CD4-positive, alpha-beta T cell treated with Interleukin-15 for 1 hour (primary cell): ENCODE results near the gene SRSF2.
"Not testable (repeated sequence)": the region's sequence is repeated elsewhere in the genome, so short reads cannot be mapped to it uniquely, and the experiment has no call there.

ENCODE experiments used
- DNase-seq: peaks from one replicate; pipeline ENCODE4 v3.0.0-alpha.2; 2020

SRSF2 gene

DNA sequence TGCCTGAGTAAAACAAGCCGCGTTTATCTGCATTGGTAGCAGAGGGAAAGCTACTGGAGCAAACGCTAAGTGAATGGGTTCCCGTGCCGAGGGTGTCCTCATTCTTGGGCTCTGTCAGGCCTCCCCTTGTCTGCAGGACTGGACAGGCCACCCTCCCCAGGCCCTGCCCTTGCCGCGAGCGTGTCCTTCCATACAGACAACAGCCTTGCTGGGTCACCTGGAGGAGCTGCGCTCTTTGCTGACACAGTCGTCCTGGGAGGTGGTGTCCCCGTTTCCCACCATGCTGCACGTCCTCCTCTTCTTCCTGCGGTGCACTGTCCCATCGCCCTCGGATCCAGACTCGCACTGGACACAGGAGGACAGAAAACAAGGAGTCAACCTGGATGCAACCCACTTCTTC lies 18.6 kb downstream of the SRSF2 start:
- no peak for DNase-seq

DNA sequence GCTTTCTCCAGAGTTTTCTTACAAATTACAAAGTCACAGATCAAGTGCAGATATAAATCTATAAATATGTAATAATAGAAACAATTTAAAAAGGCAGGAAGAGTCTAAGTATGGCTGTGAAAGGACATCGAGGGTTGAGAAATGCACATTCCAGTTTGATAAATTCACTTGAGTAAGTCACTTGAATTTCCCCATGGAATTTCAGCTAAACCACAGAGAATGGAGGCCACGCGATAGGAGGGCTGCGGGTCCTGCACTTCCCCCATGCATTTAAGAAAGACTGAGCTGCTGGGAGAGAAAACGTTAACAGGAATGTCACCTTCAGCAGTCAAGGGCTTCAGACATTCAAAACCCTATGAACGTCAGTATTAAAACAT lies 20.3 kb downstream of the SRSF2 start:
- DNase-seq = no peak

DNA sequence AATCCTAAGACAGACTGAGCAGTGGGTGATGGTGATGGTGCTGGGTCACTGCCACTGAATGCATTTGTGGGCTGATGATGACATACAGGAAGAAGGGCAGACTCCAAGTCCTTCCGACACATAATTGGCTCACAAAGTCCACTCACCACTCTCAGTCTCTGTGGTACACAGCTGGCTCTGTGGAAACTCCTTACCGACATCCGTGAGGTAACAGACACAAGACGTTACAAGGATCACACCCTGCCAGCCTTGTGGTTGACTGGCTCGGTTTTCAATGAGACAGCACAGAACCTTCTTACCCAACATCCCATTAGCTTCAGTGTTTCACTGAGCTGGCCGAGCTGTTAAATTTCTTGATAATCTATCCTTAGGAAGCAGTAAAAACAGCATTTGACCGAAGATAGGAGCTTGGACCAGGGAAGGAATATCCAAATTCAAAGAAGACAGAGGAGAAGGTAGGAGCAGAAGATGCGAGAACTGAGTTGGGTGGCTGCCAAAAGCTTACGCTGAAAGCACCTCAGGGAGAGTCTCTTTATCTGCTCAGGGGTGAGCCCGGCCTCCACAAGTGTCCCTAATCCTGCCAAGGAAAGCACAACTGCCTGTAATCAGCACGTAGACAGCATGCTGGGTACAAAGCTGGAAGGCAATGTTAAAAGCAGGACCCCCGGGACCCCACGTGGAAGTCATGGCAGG lies 20.8 kb downstream of the SRSF2 start:
- DNase-seq = peak; percentile 89

DNA sequence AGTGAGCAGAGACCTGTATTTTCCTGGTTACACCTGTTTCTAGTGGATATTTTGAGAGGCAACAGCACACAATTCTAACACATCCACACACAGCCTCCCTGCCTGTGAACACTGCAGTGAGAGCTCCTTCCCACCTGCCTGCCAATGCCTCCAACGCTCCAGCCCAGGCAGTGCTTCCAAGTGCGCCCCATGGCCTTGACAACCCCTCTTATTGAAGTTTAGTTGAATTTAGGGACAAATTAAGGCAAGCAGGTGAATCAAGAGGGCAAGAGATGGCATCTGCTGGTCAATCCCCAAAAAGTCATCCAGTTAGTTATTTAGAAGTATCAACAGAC lies 21.7 kb downstream of the SRSF2 start:
- no peak for DNase-seq

DNA sequence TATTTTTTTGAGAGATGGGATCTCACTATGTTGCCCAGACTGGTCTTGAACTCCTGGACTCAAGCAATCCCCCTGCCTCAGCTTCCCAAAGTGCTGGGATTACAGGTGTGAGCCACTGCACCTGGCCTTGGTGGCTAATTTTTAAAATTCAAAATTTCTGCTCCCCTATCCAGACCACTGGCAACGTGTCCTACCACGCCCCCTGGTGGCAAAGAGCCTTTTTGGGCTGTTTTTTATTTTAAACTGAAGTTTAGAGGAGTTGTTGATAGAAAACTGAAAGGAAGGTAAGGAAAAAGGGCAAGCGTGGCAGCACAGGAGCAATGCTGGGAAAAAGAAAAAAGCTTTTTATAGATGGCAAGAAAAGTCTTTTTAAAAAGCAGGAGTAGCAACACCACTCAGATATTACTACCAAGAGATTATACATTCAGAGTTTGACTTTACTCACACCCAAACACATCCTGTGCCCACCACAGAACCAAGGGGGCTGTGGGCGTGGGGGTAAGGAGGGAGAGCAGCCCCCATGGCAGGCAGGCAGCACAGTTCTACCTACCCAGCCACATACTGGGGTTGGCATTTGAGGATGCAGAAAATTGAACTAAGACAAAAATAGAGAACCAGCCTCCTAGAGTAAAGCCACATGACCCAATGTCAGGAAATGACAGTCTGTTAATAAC lies 22.2 kb downstream of the SRSF2 start:
- peak; percentile 60 for DNase-seq

DNA sequence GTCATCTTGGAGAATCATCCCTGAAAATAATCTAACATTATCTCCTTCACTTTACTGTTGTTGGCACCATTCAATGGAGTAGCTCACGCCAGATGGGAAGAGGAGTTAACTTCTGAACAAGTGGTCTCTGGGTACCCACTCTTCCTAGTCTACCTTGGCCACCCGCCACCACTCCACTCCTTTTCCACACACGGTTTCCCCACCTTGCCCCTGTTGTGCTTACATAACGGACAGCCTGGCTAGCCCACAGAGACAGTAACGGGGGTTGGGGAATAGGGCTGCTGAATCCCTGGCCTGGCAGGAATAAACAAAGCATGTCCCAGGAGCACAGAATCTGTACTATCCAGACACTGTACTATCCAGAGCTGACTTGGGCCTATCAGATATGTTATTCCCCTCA lies 22.8 kb downstream of the SRSF2 start:
- DNase-seq = no peak

DNA sequence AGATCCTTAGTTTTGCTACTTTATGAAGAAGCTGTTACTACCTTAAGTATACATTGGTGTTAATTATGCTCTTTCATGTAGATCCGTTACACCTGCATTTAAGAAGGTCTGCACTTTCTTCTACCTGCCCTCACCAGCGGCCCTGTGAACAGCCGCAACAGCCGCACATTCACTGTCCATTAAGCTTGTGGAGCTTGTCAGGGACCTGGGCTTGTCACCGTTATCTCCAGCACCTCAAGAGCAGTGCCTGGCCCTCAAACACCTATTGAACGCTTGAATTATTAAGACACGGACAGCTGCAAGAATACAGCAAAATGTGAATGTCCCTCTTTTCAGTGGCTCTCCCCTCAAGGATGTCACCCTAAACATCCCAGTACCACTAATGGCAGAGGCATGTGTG lies 23.4 kb downstream of the SRSF2 start:
- DNase-seq = no peak

DNA sequence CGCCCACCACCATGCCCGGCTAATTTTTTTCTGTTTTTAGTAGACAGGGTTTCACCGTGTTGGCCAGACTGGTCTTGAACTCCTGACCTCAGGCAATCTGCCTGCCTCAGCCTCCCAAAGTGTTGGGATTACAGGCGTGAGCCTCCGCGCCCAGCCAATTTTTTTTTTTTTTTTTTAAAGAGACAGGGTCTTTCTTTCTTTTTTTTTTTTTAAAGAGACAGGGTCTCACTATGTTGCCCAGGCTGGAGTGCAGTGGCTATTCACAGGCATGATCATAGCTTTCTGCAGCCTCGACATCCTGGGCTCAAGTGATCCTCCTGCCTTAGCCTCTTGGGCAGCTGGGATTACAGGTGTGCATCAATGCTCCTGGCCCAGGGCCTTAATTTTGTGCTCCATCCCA lies 24.8 kb downstream of the SRSF2 start:
- DNase-seq = not testable (repeated sequence)

DNA sequence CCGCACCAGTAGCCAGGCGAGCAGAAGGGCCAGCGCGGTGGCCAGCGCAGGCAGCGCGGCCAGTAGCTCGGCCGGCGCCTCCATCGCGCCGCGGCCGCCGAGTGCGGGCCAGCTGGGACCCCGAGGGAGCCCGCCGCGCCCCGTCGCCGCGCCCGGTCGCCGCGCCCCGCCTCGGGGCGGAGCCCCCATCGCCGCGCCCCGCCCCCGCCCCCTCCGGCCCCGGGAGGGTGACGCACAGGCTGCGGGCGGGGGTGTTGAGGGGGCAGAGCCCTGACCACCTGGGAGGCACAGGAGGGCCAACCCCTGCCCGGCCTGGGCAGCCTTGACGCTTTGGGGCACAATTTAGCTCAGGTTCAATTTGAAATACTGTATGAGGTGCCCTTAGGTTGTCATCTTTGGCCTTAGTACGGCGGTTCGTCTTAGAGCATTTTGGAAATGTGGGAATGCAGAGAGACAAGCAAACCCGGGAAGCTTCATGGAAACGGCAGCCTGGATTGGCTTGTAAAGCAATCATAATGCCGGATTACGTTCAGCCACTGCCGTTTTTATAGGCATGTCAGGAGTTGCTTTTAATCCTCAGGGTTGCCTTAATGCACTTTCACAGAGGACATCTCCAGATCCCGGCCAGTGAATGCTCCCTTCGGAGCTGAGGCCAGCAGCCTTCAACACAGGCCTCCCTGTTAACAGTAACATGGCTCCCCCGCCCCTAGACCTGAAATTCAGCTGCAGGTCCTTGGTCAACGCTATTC lies 26.1 kb downstream of the SRSF2 start, which contains the start of gene MXRA7:
Gene MXRA7, minus strand, starts transcription at position 103 of the 749 bp plus-strand sequence. Its CDS starts 19 bp downstream, at position 84.
- peak; percentile 63 for DNase-seq

DNA sequence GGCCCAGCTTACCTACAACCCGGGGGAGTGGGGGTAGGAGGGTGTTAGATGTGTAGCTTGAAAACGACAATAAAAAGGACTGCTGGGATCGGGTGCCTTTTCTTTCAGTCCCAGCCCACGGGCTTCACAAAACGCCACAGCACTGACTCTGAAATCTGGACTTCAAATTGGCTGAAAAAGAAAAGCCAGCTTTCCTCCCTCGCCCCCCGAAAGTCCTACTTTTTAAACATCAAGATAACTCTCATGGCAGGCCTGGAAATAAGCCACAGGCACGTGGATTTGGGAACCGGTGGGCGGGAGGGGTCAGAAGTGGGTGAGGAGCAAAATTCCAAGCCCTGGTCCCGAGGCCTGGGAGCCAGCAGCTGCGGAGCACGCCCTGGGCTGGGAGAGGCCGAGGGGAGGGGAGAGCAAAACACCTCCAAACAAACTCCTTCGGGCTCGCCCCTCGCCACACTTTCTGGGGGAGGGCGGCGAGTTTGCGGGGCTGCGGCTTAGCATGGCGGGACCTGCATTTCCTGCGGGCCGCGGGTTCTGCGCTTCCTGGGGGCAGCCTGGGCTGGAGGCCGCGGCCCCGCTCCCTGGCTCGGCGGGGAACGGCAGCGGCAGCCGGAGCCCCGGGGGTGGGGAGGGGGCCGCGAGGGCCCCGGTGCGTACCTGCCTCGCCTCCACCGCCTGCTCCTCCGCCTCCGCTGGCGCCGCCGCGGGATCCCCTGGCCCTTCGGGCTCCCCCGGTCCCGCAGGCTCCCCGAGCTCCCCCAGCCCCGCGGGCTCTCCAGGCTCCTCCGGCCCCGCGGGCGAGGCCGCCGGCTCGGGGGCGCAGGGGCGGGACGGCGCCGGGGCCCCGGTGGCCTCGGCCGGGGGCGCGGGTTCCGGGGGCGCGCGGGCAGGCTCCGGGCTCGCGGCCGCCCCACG lies 26.9 kb downstream of the SRSF2 start:
- not testable (repeated sequence) for DNase-seq

DNA sequence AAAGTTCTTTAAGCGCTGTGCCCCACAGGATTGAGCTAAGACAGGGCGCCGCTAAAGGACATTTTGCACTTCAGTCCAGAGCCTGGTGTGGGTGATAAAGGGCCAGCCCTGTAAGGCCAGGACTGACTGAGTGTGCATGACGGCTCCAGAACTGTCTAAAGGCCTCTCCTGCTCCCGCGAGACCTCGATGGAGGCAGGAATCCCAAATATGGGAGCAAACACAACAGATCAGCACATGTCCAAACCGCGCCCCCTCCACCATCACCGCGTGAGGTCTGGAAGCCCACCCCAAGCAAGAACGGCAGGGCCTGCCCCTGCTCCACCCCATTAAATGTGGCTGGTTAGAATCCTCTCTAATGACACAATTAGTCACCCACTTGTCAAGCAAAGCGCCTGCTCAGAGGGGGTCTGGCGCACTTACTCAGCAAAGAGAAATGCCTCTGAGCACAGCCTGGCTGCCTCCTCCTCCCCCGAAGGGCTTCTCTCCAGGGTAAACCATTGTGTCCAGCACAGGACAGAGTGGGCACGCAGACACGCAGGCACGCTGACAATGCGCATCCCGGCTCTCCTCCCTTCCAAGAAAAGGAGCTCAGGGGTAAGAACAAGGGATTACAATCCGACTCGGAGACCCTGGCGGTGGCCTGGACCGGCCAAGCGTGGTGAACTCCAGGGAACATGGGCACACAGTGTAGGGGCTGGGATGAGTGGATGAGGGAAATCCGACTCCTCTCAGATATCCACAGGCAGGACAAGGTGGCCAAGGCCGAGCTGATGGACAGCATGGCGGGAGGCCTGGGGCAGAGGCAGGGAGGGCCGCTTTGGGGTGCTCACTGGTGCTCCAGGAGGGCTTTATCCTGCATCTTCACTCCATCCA lies 27.8 kb downstream of the SRSF2 start:
- DNase-seq = no peak

DNA sequence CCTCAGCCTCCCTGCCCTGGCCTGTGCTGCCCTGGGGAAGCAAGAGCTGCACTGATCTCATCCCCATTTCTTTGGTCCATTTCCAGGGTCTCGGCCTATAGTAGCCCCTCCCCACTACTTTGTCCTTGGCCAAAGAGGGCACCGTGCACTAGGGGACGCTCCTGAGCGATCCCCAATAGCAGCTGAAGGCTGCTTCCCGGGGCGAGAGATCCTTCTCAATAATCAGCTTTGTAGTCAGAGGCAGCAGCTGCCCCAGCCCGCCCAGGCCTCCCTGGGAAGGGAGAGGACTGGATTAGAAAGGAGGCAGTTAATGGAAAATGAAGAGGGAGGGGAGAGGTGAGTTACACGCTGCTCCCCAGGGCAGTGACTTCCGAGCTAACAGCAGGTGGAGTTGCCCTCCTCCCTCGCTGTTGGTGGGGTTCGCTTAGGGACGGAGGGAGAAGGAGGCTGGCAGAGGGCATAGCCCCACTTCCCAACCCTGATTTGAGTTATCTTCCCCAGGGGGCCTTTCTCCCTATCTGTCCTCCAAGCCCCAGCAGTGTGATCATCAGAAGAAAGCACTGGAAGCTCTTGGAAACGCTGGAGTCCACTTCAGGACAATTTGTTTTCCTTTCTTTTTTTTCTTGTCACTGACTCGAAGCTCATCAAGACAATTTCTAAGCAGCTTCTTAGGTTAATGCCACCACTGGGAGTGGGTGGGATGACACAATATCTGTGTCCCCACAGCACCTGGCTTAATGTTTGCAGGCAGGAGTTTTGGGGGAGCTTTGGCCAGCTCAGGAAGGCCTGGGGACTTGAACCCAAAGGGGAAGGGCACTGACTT lies 28.9 kb downstream of the SRSF2 start:
- no peak for DNase-seq

DNA sequence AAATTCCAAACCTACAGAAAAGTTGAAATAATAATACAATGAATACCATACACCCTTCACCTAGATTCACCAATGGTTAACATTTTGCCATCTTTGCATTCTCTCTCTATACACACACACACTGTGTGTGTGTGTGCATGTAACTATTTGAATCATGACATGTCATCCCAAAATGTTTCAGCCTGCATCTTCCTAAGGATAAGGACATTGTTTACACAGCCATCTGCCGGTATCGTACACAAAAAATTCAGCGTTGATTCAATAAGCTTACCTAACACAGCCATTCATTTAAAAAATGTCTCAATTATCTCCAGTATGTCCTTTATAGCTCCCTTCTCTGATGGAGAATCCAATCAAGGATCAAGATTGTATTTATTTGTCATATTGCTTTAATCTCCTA lies 30.3 kb downstream of the SRSF2 start:
- no peak for DNase-seq

DNA sequence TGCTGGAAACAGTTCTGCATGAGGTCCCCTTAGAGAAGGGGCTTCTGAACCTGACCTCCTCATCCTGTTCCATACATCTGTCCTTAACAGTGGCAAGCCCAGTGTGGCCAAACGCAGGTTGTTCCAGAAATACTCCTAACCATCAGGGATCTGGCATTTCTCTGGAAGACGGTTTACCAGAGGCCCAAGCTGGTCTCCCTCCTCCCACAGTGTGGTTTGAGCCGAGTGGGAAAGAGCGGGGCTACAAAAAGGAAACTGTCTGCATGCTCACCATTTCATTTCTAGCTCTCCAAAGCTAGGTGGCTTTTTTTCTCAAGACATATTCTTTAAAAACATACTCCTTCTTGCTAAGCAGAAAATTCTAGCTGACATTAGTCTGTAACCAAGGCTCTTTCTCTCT lies 32.3 kb downstream of the SRSF2 start:
- no peak for DNase-seq

DNA sequence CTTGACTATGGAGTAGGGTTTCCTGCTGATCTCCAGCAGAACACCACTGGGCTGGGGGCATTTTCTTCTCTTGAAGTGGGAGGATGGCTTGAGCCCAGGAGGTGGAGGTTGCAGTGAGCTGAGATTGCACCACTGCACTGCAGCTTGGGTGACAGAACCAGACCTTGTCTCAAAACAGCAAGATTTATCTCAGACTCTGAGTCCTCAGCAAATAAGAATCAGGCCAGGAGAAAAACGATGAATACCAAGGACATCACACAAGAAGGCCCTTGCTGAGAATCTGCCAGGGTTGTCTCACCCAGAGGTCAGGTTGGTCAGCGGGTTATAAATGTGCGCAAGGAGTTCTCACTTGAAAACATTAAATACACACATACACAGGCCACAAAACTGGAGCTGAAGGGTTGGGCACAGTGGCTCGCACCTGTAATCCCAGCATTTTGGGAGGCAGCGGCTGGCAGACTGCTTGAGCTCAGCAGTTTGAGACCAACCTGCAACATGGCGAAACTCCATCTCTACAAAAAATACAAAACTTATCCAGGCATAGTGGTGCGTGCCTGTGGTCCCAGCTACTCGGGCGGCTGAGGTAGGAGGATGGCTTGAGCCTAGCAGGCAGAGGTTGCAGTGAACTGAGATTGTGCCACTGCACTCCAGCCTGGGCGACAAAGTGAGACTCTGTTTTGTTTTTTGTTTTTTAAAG lies 34.0 kb downstream of the SRSF2 start:
- DNase-seq = no peak

DNA sequence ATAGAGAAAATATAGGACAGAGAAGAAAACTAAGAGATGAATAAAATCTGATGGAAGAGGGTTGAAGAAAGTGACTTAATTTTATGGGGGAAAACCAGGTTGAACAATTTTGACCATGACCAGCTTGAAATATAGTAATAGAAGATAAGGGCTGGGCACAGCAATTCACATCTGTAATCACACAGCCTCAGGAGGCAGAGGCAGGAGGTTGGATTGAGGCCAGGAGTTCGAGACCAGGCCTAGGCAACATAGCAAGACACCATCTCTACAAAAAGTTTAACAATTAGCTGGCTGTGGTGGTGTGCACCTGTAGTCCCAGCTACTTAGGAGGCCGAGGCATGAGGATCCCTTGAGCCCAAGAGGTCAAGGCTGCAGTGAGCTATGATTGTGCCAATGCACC lies 35.1 kb downstream of the SRSF2 start:
- DNase-seq = no peak

DNA sequence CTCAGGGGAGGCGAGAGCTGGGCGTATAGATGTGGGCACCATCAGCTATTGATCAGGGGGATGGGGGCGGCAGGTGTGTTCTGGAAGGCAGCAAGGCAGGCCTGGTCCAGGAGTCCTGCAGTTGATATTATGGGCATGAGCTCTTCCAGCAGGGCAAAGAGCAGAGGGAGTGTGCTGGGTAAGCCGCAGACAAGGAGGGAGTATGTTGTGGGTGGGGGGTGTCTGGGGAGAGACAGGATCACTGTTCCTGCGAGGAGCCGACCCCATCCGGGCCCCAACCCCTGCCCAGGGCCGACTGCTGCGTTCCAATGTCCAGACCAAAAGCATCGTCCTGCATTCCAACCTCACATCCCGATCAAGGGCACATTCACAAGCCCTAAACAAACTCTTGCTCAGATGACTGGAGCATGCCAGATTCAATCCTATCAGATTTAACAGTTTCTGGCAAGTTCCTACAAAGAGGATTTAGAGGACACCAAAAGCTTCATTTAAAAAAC lies 35.6 kb downstream of the SRSF2 start:
- DNase-seq = no peak

DNA sequence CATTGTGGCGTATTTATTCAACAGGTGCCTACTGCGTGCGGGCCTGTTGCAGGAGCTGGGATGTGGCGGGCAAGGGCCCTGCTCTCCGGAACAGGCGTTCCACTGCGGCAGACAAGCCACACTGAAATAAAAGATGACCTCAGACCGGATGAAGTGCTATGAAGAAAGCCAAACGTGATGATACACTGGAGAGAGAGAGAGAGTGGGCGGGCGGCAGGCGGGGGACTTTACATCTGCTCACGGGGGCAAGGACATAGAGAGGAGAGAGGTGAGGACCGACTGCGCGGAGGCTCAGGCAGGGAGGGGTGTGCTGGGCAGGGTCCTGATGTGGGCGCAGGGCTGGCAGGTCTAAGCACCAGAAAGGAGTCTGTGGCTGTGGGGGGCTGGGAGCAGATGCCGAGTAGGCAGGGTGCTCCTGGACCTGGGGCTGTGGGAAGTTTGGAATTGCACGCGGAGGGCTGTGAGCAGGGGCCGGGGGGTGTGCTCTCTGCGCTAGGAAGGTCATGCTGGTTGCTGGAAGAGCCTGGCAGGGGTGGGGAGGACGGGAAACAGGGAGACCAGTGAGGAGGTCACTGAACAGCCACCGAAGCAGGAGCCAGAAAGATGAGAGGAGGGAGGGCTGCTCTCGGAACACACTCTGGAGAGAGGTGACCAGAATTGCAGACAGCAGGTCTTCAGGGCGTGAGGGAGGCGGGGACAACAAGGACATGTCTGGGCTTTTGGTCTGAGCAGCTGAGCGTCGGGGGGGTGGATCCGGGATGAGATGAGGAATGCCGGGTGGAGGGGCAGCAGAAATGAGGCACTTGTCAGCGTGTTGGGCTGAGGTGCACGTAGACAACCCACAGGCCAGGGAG lies 36.3 kb downstream of the SRSF2 start:
- DNase-seq = peak; percentile 21

DNA sequence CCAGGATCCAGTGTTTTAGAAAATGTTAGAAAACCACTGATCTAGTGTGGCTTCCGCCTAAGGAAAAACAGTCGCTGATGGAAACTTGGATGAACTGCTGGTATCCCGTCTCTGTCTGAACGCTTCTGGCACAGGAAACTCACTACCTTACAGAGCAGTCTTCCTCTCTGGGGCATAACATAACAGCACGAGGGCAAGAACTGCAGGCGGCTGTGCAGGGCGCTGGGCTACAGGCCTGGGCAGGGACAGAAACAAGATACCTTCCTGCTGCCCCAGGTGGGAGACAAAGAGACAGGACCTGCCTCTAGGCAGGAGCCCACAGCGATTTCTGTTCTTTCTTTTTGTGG lies 36.9 kb downstream of the SRSF2 start:
- DNase-seq = no peak
